ENCODE measurements around the gene TRAPPC3L.

DNA sequence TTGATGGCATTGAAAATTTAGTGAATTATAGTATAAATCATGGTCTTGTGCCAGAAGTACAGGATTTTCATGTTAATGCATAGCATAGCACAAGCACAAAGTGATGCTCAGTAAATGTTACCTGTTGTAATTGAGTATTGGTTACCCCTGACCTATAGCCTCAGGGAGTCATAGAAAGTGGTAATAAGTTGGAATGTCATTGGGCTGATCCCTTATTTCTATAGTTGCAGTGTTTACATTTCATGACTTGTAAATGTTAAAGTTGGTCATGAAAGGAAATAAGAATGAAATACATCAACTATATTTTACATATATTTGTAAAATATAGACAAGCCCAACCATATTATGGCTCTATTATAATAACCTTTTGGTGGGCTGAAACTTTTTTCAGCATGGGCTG, 32.9 kb upstream of the TRAPPC3L start:
- TF ChIP-seq, protein P1, sequence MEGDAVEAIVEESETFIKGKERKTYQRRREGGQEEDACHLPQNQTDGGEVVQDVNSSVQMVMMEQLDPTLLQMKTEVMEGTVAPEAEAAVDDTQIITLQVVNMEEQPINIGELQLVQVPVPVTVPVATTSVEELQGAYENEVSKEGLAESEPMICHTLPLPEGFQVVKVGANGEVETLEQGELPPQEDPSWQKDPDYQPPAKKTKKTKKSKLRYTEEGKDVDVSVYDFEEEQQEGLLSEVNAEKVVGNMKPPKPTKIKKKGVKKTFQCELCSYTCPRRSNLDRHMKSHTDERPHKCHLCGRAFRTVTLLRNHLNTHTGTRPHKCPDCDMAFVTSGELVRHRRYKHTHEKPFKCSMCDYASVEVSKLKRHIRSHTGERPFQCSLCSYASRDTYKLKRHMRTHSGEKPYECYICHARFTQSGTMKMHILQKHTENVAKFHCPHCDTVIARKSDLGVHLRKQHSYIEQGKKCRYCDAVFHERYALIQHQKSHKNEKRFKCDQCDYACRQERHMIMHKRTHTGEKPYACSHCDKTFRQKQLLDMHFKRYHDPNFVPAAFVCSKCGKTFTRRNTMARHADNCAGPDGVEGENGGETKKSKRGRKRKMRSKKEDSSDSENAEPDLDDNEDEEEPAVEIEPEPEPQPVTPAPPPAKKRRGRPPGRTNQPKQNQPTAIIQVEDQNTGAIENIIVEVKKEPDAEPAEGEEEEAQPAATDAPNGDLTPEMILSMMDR (IDR thresholded peaks at IDR 0.05; ENCODE audit: low read depth, low read length, poor library complexity, severe bottlenecking) = no peak
- no peak for TF ChIP-seq EZH2phosphoT487 (IDR thresholded peaks at IDR 0.05; ENCODE audit: borderline replicate concordance, low read length)

Data from DOHH2 (cell line).